Activated CD4-positive, alpha-beta T cell treated with anti-CD3 and anti-CD28 coated beads for 48 hours (primary cell): ENCODE measurements around the gene CORO1C.

Experiments used
- DNase-seq: peaks from one replicate; pipeline ENCODE4 v3.0.0-alpha.2; 2020

The CORO1C gene

DNA sequence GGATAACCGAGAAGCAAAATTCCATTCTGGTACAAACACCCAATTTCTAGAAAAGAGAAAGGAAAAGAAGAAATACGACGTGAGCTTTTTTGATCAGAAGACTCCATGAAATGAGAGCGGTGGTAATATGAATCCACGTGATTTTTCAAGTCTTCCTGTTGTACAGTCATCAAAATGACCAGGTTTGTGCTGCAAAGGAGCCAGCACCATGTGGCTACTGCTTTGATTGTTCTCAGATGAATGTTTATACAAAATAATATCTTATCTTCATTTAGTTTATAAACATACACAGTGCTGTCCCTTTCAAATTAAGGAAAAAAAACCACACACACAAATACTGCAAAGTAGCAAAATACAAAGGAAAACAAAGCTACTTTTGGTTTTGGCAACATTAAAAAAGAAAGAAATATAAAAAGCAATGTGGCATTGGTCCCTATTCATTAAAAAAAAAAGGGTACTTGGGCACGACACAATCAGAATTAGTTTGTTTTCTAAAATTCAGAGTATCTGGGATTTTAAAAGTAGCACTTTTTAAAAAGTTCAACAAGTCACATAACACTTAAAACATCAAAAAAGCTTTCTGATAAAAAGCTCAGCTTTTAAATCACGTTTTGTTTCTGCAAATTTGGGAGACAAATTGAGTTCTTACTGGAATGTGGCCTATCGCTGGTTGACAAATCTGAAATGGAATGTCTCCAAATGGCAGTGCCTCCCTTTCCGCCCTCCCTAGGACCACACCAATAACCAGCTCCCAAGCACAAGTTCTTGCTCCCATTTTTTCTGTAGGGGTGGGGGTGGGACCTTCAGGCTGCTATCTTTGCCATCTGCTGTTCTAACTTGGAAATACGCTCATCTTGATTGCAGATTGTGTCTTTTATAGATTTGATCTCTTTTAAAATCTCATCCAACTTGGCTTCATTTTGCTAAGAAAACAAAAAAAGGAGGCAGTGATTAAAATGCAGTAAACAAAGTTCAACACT, 84.4 kb downstream of the CORO1C start:
- DNase-seq: no peak

DNA sequence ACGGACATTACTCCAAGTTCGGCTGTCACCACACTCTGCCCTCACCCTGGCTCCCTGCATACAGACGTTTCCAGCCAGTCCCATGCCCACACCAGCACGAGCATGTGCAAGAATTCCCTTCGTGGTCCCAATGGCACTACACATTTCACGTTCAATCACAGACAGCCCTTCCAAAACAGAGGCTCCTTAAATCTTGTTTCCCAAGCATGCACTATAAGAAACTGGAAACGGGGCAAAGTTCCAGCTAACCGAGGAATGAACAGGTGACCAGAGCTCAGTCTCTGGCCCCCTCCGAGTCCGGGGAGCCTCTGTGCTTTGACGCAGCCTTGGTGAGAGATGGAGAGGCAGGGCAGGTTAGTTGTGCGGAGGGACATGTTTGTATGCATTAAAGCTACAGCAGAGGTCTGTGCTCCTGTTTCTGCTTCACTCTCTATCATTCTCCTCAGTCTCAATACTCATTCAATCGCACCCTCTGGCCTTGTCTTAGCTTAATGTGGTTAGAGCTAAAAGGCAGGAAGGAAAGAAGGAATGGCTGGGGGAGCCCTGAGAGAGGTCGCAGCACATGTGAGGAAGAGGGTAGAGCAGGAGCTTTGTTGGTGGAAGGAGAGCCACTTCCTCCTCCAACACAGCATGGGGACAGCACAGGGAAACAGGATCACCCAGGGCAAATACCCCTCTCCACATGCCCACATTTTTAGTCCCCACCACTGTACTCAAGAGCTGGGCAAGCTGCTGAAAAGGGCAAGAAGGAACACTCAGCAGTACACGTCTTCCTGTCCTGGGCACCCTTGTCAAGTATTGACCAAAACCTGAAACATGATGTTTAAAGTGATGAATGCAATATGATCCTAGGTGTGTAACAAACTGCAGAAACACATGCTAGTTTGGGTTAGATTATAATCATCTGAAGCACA, 85.4 kb downstream of the CORO1C start:
- no peak for DNase-seq

DNA sequence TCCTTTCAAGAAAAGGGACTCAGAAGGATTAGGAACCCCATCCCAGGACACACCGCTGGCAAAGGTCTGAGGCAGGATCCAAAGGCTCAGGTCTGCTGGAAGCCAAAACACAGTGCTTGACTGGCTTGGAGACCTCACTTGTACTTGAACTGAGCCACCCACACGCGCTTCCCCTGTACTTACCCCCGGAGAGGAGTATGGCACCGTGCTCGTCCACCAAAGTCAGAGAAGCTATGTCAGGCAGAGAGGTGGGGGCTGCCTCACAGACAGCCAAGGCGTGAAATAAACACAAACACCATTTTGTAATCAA, 86.6 kb downstream of the CORO1C start:
- no peak for DNase-seq

DNA sequence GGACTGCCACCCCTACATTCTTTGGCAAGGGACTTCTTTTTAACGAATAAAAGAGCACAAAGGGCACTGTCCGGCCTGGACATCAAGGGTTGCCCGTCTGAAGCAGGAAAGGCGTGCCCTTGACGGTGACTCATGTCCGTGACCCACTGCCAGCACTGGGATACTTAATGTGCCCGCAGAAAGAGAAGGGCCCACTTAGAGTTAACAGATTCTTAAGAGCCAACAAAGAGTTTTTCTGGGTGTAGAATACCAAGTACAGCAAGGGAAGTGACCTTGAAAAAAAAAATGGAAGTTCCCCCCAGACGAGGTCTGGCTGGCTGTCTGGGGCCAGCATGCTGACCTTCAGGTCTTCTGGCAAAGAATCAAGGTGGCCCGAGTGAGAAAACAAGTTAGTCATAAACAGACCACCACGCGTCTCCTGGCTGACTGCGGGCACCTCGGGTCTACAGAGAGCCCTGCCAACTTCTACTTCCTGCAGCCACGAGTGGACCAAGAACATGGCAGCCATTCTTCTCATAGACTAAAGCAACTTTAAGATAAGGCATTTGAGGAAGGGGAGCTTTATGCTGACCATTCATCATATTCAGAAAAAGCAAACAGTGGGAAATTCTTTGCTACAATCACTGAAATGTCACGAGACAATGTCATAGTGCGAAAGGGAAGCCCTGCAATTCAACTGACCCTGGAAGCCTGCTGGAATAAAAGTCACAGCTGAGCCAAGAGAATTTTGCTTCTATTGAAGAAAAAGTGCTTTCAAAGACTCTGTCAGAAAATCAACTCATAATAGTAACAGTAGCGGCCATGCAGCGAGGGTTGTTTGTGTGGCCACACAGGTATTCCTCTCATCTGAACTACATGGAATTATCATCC, 87.1 kb downstream of the CORO1C start:
- DNase-seq: no peak

DNA sequence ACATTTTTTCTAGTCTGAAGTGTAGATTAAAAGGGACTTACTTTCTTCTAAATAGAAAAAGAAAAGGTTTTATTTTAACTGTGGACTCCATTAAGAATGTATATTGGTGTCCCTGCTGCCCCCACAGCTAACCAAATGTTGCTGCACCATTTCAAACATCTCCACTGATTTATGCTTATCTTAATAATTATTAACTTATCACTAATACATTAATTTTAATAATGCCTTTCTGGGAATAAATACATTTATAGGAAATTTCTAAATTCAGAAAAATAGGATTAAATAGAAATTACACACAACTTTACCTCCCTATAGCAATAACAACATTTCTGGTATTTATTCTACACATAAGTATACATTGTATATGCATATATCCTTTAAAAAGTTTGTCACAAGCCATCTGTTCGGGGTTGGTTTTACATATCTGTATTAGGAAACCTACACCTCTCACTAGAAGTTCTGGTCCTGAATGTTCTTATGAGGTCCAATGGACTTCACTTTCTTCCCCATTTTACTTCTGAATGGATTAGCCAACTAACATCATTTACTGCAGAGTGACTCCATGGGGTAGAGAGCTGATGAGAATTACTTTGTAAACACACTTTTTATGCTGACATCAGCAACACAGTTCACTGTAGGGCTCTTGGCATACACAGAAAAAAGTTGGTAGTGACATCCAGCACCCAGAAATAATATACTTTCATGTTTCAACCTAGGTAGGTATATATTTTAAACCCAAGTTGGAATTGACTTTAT, 88.2 kb downstream of the CORO1C start:
- DNase-seq: no peak

DNA sequence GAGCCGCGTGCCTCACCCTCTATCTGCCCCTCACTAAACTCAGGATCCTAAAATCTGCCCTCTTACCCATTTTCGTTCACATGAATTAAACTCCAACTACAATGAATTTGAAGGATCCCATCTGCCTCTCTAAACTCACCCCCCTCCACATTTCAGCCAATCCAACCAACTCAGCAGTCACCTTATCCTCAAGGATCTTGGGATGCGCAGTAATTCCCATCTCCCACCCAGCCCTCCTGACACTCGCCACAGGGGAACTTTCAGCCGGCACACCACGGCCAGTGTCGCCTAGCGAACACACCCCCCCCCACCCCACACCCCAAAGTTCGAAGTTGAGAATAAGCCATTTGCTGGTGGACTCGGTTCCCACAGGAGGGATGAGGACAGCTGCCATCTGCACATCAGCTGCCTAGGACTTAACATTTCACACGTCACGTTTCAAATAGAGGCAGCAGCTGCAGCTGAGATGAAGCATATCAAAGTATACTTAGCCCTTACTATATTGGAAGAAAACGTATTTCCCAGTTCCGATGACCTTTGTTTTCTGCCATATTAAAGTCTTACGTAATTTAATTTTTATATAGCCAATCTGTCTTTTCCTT, 88.9 kb downstream of the CORO1C start:
- no peak for DNase-seq

DNA sequence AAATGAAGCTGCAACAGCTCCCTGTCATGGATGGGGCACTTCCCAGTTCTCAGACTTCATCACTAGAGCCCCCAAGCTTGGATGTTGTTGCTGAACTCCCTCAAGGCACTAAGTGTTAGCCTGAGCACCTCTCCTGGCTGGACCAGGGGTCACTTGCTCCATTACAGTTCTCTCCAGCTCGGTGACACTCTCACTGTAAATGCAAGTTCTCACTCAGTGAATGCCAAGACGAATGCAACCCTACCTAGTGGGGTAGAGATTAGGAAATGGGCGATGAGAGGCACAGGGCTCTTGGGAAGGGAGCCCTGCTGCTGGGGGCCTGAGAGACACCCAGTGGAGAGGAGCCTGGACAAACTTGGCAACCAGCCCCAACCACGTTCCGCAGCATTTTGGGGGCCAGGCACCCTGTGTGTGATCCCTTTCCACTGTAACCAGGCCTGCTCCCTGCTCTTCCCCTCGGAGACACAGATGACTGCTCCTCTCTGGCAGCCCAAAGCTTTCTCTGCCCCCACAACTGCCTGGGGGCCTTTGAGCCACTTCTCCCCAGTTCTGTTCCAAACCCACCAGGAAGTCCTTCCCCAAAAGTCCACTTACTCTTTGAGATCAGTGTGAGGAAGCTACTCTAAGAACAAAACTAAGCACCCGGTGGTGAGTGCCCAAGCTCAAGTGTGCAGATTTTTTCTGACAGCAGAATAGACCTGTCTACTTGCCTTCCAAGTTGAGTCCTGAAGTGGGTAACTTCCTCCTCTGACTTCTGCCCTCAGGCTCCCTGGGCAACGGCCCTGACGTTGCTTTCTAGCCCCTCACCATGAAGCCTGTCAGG, 89.7 kb downstream of the CORO1C start:
- no peak for DNase-seq

DNA sequence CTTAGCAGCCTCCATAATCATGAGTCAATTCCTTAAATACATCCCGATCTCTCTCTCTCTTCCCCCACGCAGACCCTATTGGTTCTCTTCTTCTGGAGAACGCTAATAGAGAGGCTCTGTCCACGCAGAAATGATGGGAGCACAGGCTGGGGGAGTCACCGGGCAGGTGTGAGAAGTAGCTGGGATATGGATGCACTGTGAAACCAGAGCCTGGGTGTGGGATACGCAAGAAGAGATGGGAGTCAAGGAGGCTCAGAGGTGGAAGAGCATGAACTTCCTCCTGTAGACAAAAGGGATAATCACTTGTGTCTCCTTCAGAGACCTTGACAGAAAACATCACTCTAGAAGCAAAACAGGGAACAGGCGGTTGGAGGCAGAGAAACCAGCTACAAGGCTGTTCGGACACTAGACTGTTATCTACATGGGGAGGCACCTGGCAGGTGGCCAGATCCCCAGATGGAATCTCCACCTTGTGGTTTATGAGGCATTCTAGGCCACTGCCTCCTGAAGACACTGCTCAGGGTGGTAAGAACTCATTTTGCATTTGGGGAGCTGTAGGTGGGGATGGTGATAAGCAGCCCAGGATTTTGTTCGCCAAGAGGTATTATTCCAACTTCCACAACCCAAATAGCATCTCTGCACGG, 90.4 kb downstream of the CORO1C start:
- DNase-seq: no peak

DNA sequence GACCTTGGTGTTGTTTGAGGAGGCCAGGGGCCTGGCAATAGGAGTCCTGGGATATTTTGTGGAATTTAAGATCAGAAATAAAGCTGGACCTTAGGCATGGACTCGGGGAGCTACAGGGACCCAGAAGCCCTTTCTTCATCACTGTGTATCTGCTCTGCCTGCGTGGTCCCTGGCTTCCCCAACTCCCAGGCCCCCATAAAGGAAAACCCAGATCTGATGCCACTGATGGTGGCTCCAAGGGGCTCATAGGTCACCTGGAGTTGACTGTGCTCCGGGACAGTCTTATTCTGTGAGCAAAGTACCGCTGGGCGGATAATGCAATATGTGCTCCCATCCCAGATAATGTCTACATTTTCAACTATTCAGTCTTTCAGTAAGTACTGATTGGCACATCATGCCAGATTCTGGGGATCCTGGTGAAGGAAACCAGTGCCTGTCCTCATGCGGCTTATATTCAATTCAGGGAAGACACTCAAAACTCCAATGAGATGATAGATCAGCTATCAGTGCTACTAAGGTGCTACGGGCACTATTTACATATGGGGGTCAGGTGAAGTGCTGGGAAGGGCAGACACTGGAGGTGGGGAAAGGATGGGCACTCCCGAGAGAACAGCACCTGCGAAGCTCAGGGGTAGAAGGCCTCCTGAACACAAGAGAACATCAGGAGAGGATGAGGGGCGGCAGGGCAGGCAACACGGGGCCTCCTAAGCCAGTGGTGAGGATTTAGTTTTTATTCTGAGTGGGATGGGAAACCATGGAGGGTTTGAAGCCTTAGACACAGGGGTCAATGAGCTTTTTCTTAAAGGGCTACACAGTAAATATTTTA, 92.1 kb downstream of the CORO1C start:
- no peak for DNase-seq

DNA sequence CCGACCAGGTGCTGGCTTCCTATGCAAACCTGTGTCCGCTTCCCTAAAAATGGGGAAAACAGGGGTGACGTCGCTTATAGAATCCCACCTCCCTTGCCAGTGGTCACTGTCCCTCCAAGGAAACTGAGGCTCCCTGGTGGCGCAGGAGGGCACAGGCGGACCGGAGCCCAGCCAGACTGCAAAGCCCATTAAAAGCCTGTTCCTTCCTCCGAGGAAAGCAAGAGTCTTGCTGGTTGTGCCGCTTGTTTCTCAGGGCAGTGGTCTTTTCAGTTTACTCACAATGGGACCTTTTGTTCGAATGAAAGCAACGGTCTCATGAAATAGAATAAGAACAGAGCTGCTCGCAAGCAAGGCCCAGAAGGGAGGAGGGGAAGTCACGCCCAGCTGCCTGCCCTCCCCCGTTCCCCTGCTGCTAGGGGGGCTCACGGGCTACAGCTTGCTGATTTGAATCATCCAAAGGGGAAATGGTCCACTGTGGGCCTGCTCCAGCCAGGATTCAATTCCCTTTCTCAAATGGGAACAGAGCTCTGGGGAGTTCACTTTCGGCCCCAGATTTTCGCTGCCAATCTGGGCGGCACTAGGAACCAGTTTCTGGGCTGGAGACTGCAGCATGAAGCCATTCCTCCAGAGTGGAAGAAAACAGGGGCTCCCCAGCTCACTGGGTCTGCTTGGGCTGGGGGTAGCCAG, 93.0 kb downstream of the CORO1C start:
- no peak for DNase-seq

DNA sequence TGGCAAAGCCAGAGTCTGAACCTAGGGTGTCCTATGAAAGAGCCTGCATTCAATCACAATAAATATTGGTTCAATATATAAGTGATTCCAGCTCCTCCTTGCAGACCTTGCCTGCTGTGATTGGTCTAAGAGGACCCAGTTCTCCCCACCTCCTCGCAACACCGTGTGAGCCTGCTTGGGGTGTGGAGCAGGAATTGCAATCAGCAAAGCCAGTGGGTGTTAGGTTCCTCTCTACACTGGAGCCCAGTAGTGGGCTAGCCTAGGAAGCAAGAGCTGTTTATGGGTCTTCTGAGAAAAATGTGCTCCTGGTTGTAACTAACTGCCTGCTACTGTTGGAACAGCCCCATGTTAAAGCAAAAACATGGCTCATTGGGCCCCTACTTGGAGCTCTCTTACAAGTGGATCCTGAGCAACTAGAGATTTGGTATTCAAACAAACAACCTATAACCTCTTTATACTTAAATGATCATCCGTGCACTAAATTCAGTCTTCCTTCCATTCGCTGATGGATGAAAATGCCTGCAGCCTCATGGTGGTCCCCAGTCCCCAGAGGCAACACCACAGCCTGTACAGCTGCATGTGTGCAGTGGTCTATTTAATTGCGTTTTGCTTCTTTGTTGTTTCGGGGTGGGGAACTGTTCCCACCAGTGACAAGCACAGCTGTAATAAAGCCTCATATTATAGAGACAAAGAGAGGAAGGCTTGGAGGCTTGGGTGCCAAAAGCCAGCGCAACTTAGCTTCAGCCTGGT, 93.9 kb downstream of the CORO1C start:
- no peak for DNase-seq

DNA sequence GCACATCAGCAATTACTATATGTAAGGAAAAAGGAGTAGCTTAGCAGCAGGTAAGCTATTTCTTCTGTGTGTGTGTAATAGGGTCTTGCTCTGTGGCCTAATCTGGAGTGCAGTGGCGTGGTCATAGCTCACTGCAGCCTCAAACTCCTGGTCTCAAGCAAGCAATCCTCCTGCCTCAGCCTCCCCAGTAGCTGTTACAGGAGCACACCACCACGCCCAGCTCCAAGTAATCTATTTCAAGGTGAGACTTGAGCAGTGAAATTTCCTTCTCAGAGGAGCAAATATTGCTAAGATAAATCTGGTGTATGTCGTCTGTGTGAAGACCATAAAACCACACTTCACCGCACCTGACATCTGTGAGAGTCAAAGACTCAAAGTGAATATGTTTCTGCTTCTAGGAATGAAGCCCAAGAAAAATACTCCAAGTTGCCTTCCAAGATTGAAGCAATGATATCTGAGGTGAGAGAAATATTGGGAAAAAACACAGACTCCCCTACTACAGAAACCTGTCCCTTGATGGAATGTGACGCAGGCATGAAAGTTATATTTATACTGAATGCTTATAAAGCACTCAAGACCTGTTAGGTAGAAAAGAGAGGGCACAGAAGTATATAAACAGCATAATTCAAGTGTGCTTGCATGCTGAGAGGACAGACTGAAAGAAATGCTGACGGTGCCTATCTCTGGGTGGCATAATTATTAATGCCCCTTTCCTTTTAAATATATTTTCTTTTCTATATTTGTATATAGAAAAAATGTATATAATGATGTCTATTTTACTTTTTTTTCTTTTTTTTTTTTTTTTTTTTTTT, 95.1 kb downstream of the CORO1C start:
- no peak for DNase-seq

DNA sequence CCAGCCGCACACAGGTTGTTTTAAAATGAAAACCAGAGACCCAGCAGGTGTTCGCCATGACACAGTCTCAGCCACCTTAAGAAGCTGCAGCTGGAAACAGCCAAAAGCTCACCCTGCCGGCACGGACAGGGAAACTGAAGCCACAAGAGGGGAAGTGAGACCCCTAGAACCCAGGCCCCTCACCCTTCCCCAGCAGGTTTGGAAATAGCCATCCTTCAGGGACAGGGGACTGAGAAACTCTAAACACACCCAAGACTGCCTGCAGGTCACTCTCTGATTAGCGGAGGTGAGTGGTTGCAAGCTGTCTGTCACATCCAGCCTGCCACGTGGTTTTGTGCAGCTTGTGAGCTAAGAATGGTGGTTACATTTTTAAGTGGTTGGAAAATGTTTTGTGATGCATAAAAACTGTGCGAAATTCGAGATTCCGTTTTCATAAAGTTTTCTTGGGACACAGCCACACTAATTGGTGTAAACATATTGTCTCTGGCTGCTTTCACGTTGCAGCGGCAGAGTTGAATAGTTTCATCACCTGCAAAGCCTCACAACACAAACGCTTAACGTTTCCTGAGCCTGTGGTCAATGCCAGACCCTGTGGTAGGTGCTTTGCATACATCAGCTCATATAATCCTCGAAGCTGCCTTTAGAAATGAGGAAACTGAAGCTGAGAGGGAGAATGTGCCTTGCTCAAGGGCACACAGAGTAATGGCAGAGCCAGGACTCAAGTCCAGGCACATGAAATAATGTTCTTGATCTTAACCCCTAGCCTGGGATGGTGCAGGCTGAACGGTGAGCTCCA, 95.9 kb downstream of the CORO1C start:
- peak; percentile 68 for DNase-seq

DNA sequence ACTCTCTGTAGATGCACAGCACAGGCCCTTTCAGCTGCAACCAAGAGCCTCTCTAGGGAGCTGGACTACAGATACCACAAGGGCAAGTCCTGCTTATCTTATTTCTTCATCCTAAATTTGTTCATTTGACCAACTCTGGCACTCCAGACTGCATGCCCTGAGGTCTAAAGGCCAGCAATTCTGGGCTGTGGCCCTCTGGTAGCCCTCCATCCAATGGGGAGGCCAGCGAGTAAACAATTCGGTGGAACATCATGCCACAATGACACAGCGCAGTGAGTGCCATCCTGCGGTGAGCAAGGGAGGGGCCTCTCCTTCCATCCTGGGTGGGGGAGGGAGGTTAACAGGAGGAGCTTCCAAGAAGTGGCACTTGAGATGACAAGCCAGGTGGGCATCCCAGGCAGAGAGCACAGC, 97.0 kb downstream of the CORO1C start:
- peak; percentile 74 for DNase-seq

DNA sequence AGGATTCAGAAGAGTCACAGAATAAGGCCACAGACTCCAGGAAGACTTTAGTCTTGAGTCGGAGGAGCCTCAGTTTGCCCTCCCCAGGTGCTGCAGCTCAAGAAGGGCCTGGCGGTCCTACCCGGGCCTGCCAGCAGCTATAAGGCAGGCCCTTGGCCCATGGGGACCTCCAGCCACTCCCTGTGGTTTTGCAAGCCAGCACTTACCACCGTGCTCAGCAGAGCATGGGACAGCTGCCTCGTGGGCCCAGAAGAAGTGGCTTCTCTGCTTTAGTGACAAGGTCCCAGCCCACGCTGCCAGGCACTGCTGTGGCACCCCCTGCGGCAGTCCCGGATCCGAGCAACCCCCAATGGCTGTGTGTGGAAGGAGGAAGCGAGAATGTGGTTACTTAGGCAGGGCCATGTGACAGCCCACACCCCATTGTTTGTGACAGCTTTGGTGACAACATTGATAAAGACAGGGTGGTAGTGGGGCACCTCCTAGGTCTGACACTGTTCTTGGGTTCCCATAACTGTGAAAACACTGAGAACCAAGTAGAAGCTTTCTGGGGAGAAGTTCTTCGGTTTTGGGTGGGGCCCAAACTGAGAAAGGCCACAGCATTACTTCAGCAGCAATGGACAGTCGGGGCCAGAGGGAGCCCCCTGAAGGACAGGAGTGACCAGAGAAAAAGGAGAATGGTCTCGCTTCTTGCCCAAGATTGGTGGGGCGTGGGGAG, 97.6 kb downstream of the CORO1C start, which contains the start of gene SELPLG:
SELPLG (minus strand) TSS at position 361 of the 715 bp plus-strand sequence. CDS start 9,587 bp downstream, outside the sequence.
- peak; percentile 87 for DNase-seq
